ENCODE data around the gene DCT.

Gene DCT

DNA sequence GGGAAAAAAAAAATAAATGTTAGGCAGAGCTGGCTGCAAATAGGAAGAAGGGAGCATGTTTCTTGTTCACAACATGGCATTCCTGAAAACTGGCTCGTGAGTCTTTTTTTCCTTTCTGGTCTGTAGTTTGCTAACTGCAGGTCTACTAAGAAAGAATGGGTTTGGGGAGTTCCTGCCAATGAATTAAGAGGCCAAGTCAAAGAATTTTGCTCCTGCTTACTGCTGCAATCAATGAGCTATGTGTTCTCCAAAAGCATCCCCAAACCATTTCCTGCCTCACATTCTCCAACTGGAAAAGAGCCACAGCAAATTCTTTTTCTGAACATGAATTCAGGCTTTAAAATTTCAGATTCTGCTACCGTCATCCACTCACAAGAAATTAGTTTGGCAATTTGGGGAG is 88.6 kb downstream of the DCT start:
- no peak for DNase-seq

DNA sequence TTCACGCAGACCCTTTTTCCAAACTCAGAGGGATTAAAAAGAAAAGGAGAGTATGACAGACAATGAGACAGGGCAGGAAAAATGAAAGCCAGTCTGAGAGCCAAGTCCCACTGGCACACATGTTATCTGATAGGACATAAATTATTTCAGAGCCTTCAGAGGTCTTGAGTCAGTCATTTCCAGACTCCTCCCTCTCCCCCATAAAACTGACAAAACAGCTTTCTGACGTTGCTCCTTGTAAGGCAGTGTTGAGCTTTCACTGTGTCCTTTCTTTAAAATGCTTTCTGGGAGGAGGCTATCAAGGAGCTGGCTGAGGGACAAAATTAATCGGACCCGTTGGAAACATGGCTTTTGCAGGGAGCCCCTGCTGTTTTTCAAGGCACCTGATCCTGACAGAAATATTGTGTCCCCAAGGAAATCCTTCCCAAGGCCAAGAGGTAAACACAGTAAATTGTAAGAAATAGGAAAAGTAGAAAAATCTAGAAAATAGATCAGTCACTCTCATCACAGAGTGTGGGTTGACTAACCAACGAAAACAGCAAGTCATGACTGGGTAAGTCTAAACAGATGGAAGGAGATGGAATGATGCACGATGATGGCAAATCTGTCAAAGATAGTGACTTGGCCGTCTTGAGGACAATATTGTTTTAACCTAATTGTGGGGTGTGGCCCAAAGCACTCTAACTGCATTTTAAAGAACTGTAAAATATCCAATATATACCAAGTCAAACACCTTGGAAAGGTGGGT is 89.7 kb downstream of the DCT start:
- DNase-seq: no peak

DNA sequence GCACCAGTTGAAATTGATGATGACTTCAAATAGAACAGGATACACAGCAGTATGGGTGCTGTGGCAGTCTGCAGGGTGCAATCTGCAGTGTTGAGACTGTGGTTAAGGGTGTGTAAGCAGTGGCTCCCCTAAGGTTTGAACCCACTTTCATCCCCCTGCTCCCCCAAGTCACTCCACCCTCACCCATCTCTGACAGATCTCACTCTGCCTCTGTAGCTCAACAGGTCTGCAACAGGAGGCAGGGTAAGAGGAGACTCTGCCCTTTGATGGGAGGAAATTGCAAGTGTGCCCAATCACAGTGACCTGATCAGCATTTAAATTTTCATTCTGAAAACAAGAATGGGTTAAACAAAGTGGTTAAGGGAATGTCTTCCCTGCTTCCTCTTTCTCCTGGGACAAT is 92.4 kb downstream of the DCT start:
- no peak for DNase-seq

Measured in cortex of kidney (tissue), 1 donor.